OCI-LY1 (cell line): ENCODE data around the gene MRPL53.

Experiments
- H2AFZ ChIP-seq: fragments of 200-600 bp; sonication (generic), shearing (Covaris generic); 2 replicates; pipeline ENCODE4 v1.6.0; 2014; ENCODE audit warnings: antibody characterized with exemption, mild to moderate bottlenecking, low read length
- H3F3A ChIP-seq: fragments of 200-600 bp; sonication (generic), shearing (Covaris generic); 2 replicates; pipeline ENCODE4 v1.6.0; 2014; ENCODE audit warnings: mild to moderate bottlenecking, antibody characterized with exemption, low read length, moderate library complexity; ENCODE audit not compliant: insufficient read depth
- H3K27ac ChIP-seq: fragments of 200-600 bp; sonication (generic); 2 replicates; pipeline ENCODE4 v1.5.1; 2014; ENCODE audit warnings: low read length, mixed run types, mild to moderate bottlenecking, low read depth; ENCODE audit not compliant: poor library complexity, severe bottlenecking
- H3K27me3 ChIP-seq: fragments of 200-600 bp; sonication (generic); 2 replicates; pipeline ENCODE4 v1.6.0; 2014; ENCODE audit warnings: antibody characterized with exemption, mild to moderate bottlenecking, low read length, moderate library complexity; ENCODE audit not compliant: insufficient read depth
- H3K36me3 ChIP-seq: fragments of 200-600 bp; sonication (generic); 2 replicates; pipeline ENCODE4 v1.6.1; 2014; ENCODE audit warnings: mild to moderate bottlenecking, antibody characterized with exemption, low read length, moderate library complexity, mixed read lengths; ENCODE audit not compliant: insufficient read depth
- H3K4me1 ChIP-seq: fragments of 200-600 bp; sonication (generic); 2 replicates; pipeline ENCODE4 v1.5.1; 2014; ENCODE audit warnings: mild to moderate bottlenecking, low read length, moderate library complexity; ENCODE audit not compliant: insufficient read depth, severe bottlenecking
- H3K4me2 ChIP-seq: fragments of 200-600 bp; sonication (generic), shearing (Covaris generic); 2 replicates; pipeline ENCODE4 v1.6.1; 2014; ENCODE audit warnings: low read length
- H3K4me3 ChIP-seq: fragments of 200-600 bp; sonication (generic); 2 replicates; pipeline ENCODE4 v1.5.1; 2014; ENCODE audit warnings: low read length, low read depth, mild to moderate bottlenecking, mixed read lengths; ENCODE audit not compliant: poor library complexity, severe bottlenecking
- H3K79me2 ChIP-seq: fragments of 200-600 bp; shearing (Covaris generic); 2 replicates; pipeline ENCODE4 v1.6.1; 2016; ENCODE audit warnings: mixed run types, low read length, mixed read lengths; ENCODE audit not compliant: insufficient read depth
- H3K9ac ChIP-seq: fragments of 200-600 bp; sonication (generic), shearing (Covaris generic); 2 replicates; pipeline ENCODE4 v1.6.1; 2014; ENCODE audit warnings: mild to moderate bottlenecking, low read length, mixed read lengths
- H3K9me2 ChIP-seq: fragments of 200-600 bp; sonication (generic), shearing (Covaris generic); 2 replicates; pipeline ENCODE4 v1.6.1; 2014; ENCODE audit warnings: low read depth, mild to moderate bottlenecking, low read length, mixed read lengths
- H3K9me3 ChIP-seq: fragments of 200-600 bp; shearing (Covaris generic); 2 replicates; pipeline ENCODE4 v1.6.1; 2014; ENCODE audit warnings: low read length, mixed read lengths
- H4K20me1 ChIP-seq: fragments of 200-600 bp; sonication (generic), shearing (Covaris generic); 2 replicates; pipeline ENCODE4 v1.6.0; 2016; ENCODE audit warnings: mild to moderate bottlenecking, low read length; ENCODE audit not compliant: insufficient read depth
- EZH2 ChIP-seq: fragments of 200-600 bp; sonication (generic), shearing (Covaris generic); IDR thresholded peaks from 2 replicates; pipeline ENCODE4 v1.8.0; 2017; ENCODE audit warnings: borderline replicate concordance, mixed run types, mild to moderate bottlenecking, antibody characterized with exemption, low read length, moderate library complexity, mixed read lengths
- TF ChIP-seq, protein P1 (sequence below): fragments of 200-600 bp; sonication (generic), shearing (Covaris generic); IDR thresholded peaks from 2 replicates; pipeline ENCODE4 v1.5.1; 2017; ENCODE audit warnings: mild to moderate bottlenecking, antibody characterized with exemption, low read length, moderate library complexity, mixed read lengths

Gene MRPL53

DNA sequence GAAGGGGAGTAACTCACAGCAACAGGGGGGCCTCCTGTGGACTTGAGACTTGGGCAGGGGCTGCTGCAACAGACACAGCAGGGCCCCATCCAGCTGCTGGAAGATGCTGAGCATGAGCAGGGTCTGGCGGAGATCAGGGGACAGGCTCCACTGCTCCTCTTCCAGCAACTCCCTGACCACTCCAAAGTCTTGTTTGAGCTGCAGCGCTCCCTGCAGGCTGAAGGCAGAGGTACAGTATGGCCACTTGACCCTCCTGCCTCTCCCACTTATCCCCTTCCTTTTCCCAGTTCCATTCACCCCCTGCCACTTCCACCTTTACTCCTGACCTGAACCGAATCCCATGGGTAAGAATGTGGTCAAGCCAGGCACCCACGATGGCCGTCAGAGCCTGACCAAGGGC lies 2.4 kb upstream of the MRPL53 start:
- H3K27ac ChIP-seq, result no peak overlapping the region
- TF ChIP-seq, protein P1, sequence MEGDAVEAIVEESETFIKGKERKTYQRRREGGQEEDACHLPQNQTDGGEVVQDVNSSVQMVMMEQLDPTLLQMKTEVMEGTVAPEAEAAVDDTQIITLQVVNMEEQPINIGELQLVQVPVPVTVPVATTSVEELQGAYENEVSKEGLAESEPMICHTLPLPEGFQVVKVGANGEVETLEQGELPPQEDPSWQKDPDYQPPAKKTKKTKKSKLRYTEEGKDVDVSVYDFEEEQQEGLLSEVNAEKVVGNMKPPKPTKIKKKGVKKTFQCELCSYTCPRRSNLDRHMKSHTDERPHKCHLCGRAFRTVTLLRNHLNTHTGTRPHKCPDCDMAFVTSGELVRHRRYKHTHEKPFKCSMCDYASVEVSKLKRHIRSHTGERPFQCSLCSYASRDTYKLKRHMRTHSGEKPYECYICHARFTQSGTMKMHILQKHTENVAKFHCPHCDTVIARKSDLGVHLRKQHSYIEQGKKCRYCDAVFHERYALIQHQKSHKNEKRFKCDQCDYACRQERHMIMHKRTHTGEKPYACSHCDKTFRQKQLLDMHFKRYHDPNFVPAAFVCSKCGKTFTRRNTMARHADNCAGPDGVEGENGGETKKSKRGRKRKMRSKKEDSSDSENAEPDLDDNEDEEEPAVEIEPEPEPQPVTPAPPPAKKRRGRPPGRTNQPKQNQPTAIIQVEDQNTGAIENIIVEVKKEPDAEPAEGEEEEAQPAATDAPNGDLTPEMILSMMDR, result peak; percentile 43
- TF ChIP-seq EZH2, result no peak
- H4K20me1 ChIP-seq, result no peaks in the 10 kb centered on the region
- no peaks in the 10 kb centered on the region for H3K79me2 ChIP-seq
- H3F3A ChIP-seq, result no peaks in the 10 kb centered on the region; the same call in 1 of the 2 replicates
- H3K27me3 ChIP-seq, result no peaks in the 10 kb centered on the region
- H3K9me3 ChIP-seq, result no peaks in the 10 kb centered on the region
- H3K4me2 ChIP-seq, result no peak overlapping the region
- no peaks in the 10 kb centered on the region for H3K9me2 ChIP-seq
- H3K36me3 ChIP-seq, result peaks cover 26% of the 10 kb centered on the region
- H3K9ac ChIP-seq, result no peak overlapping the region
- no peak overlapping the region for H3K4me3 ChIP-seq
- peaks cover 22% of the 10 kb centered on the region for H3K4me1 ChIP-seq
- H2AFZ ChIP-seq, result no peak overlapping the region

DNA sequence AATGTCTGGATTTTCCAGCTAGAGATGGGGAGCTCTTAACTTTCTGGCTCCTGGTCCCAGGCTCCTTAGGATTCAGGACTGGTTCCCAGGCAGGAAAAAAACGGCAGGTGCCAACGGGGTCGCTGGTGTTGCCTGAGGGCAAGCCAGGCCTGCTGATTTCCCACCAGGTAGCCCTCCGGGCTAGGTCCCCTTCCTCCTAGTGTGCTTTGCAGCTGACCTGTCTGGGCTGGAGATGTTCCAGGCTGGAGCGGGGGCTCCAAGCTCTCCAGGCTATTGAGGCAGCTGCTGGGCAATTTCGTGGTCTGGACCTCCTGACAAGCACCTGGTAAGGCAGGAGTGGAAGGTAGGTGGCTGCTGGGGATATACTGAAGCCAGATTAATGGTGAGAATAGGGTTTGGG lies 2.0 kb upstream of the MRPL53 start:
- no peaks in the 10 kb centered on the region for H3K9me2 ChIP-seq
- H3K36me3 ChIP-seq, result peaks cover 22% of the 10 kb centered on the region
- no peak overlapping the region for H3K4me3 ChIP-seq
- H3K9ac ChIP-seq, result no peak overlapping the region
- H3F3A ChIP-seq, result no peaks in the 10 kb centered on the region; the same call in 1 of the 2 replicates
- TF ChIP-seq, protein P1, result no peak
- TF ChIP-seq EZH2, result no peak
- no peak overlapping the region for H2AFZ ChIP-seq
- no peaks in the 10 kb centered on the region for H3K79me2 ChIP-seq
- no peaks in the 10 kb centered on the region for H4K20me1 ChIP-seq
- H3K27ac ChIP-seq, result no peak overlapping the region
- H3K4me1 ChIP-seq, result peaks cover 21% of the 10 kb centered on the region
- no peaks in the 10 kb centered on the region for H3K9me3 ChIP-seq
- H3K4me2 ChIP-seq, result no peak overlapping the region
- H3K27me3 ChIP-seq, result no peaks in the 10 kb centered on the region

DNA sequence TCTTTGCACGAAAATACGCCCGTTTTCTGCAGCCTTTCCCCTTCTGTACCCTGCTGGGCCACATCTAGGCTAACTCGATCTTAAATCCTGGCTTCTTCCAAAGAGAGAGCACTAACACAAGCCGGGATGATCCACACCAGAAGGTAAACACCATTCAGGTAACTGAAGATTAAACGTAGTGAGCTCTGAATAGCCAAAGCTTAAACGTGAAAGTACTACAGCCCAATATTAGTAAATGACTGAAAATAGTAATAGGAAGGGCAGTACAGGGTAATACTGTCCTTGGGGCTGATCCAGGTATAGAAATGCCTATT lies 422 bp upstream of the MRPL53 start:
- peak overlapping the region; percentile 99 for H3K4me2 ChIP-seq
- peak overlapping the region; percentile 85 for H3K9ac ChIP-seq
- H3F3A ChIP-seq, result no peaks in the 10 kb centered on the region
- no peak for TF ChIP-seq EZH2
- TF ChIP-seq, protein P1, result no peak
- H4K20me1 ChIP-seq, result no peaks in the 10 kb centered on the region
- H3K4me1 ChIP-seq, result peaks cover 21% of the 10 kb centered on the region
- H3K79me2 ChIP-seq, result no peaks in the 10 kb centered on the region
- peaks cover 21% of the 10 kb centered on the region for H3K36me3 ChIP-seq
- H3K27ac ChIP-seq, result peak overlapping the region; percentile 89
- no peaks in the 10 kb centered on the region for H3K27me3 ChIP-seq
- H3K9me2 ChIP-seq, result no peaks in the 10 kb centered on the region
- no peaks in the 10 kb centered on the region for H3K9me3 ChIP-seq
- H3K4me3 ChIP-seq, result peak overlapping the region; percentile 84
- H2AFZ ChIP-seq, result no peak overlapping the region
